Measurements from ENCODE around the gene HOXB3.

HOXB3 gene

DNA sequence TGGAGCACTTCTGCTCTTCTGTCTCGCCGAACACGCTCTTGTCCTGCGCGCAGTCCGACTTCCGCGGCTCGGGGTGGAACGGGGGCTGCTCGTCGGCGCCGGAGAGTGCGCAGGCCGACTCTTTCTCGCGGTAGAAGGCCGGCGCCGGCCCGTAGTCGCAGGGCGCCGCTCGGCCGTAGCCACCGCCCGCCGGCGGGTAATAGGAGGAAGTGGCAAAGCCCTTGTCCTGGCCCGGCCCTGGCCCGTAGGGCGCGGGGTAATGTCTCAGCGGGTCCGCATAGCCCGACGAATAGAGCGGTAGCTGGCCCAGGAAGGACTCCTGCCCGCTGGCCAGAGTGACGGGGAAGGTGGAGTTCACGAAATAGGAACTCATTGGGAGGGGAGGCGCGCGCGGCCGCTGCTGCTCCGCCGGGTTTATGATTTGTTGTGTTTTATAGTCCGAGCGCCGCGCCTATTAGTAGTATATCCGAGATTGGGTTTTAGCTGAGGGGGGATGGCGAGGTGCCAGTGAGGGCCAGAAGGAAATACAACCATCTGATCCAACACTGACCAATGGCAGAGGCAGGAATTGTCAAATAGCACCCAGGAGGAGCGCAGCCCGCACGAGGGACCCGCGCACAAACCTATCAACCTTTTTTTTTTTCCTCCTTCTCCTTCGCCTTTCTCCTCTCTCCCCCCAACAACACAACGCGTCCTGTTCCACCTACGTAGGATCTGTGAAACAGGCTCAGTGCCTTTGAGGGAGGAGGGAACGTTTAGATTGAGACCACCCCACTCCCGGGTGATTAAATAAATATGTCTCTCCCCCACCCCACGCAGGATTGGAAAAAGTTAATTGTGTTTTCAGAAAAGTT, 8.0 kb upstream of the HOXB3 start (continued):
- TF ChIP-seq, protein P1, sequence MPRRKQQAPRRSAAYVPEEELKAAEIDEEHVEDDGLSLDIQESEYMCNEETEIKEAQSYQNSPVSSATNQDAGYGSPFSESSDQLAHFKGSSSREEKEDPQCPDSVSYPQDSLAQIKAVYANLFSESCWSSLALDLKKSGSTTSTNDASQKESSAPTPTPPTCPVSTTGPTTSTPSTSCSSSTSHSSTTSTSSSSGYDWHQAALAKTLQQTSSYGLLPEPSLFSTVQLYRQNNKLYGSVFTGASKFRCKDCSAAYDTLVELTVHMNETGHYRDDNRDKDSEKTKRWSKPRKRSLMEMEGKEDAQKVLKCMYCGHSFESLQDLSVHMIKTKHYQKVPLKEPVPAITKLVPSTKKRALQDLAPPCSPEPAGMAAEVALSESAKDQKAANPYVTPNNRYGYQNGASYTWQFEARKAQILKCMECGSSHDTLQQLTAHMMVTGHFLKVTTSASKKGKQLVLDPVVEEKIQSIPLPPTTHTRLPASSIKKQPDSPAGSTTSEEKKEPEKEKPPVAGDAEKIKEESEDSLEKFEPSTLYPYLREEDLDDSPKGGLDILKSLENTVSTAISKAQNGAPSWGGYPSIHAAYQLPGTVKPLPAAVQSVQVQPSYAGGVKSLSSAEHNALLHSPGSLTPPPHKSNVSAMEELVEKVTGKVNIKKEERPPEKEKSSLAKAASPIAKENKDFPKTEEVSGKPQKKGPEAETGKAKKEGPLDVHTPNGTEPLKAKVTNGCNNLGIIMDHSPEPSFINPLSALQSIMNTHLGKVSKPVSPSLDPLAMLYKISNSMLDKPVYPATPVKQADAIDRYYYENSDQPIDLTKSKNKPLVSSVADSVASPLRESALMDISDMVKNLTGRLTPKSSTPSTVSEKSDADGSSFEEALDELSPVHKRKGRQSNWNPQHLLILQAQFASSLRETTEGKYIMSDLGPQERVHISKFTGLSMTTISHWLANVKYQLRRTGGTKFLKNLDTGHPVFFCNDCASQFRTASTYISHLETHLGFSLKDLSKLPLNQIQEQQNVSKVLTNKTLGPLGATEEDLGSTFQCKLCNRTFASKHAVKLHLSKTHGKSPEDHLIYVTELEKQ (tag by site-specific recombination; IDR thresholded peaks at IDR 0.05; ENCODE audit: borderline replicate concordance): peak; percentile 10; the same call in 1 of the 2 replicates
- TF ChIP-seq ZBTB8A (tag by site-specific recombination; IDR thresholded peaks at IDR 0.05): peak; percentile 83
- no peak for TF ChIP-seq BCL11A (tag by site-specific recombination; IDR thresholded peaks at IDR 0.05; ENCODE audit: low read depth)
- TF ChIP-seq SP2 (tag by site-specific recombination; IDR thresholded peaks at IDR 0.05): peak; percentile 58
- peak; percentile 86 for TF ChIP-seq ZNF610 (tag by site-specific recombination; IDR thresholded peaks at IDR 0.05; ENCODE audit: borderline replicate concordance)
- no peak for TF ChIP-seq ZNF394 (tag by site-specific recombination; IDR thresholded peaks at IDR 0.05; ENCODE audit: borderline replicate concordance)
- TF ChIP-seq, protein P2, sequence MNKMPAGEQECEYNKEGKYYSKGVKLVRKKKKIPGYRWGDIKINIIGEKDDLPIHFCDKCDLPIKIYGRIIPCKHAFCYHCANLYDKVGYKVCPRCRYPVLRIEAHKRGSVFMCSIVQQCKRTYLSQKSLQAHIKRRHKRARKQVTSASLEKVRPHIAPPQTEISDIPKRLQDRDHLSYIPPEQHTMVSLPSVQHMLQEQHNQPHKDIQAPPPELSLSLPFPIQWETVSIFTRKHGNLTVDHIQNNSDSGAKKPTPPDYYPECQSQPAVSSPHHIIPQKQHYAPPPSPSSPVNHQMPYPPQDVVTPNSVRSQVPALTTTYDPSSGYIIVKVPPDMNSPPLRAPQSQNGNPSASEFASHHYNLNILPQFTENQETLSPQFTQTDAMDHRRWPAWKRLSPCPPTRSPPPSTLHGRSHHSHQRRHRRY (tag by site-specific recombination; IDR thresholded peaks at IDR 0.05): 0 out of 2 replicates have a peak, but pooled peaks have one; percentile 9
- TF ChIP-seq ZXDB (tag by site-specific recombination; IDR thresholded peaks at IDR 0.05): peak; percentile 57; the same call in 1 of the 2 replicates
- no peak for TF ChIP-seq ZNF677 (tag by site-specific recombination; IDR thresholded peaks at IDR 0.05)
- TF ChIP-seq WT1 (tag by site-specific recombination; IDR thresholded peaks at IDR 0.05): peak; percentile 40; the same call in 1 of the 2 replicates
- no peak for TF ChIP-seq OVOL3 (tag by site-specific recombination; IDR thresholded peaks at IDR 0.05)
- TF ChIP-seq ZNF335 (tag by site-specific recombination; conservative IDR thresholded peaks at IDR 0.05): 0 out of 2 replicates have a peak, but pooled peaks have one; percentile 25
- TF ChIP-seq ZFHX2 (tag by site-specific recombination; conservative IDR thresholded peaks at IDR 0.05): peak; percentile 76
- peak; percentile 74 for TF ChIP-seq EGR2 (tag by site-specific recombination; IDR thresholded peaks at IDR 0.05; ENCODE audit: low read depth)
- no peak for TF ChIP-seq ZNF585B (tag by site-specific recombination; IDR thresholded peaks at IDR 0.05)
- no peak for TF ChIP-seq ZNF521 (tag by site-specific recombination; IDR thresholded peaks at IDR 0.05)
- TF ChIP-seq, protein P3, sequence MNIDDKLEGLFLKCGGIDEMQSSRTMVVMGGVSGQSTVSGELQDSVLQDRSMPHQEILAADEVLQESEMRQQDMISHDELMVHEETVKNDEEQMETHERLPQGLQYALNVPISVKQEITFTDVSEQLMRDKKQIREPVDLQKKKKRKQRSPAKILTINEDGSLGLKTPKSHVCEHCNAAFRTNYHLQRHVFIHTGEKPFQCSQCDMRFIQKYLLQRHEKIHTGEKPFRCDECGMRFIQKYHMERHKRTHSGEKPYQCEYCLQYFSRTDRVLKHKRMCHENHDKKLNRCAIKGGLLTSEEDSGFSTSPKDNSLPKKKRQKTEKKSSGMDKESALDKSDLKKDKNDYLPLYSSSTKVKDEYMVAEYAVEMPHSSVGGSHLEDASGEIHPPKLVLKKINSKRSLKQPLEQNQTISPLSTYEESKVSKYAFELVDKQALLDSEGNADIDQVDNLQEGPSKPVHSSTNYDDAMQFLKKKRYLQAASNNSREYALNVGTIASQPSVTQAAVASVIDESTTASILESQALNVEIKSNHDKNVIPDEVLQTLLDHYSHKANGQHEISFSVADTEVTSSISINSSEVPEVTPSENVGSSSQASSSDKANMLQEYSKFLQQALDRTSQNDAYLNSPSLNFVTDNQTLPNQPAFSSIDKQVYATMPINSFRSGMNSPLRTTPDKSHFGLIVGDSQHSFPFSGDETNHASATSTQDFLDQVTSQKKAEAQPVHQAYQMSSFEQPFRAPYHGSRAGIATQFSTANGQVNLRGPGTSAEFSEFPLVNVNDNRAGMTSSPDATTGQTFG (tag by site-specific recombination; IDR thresholded peaks at IDR 0.05; ENCODE audit: borderline replicate concordance): no peak
- peak; percentile 61 for TF ChIP-seq FEZF1 (tag by site-specific recombination; IDR thresholded peaks at IDR 0.05)
- no peak for TF ChIP-seq ZNF23 (tag by site-specific recombination; IDR thresholded peaks at IDR 0.05; ENCODE audit: borderline replicate concordance)
- TF ChIP-seq ZNF837 (tag by site-specific recombination; IDR thresholded peaks at IDR 0.05): 0 out of 2 replicates have a peak, but pooled peaks have one; percentile 10
- no peak for TF ChIP-seq ZIC2 (tag by site-specific recombination; IDR thresholded peaks at IDR 0.05)
- no peak for TF ChIP-seq ZFP41 (tag by site-specific recombination; IDR thresholded peaks at IDR 0.05; ENCODE audit: borderline replicate concordance)
- TF ChIP-seq, protein P4, sequence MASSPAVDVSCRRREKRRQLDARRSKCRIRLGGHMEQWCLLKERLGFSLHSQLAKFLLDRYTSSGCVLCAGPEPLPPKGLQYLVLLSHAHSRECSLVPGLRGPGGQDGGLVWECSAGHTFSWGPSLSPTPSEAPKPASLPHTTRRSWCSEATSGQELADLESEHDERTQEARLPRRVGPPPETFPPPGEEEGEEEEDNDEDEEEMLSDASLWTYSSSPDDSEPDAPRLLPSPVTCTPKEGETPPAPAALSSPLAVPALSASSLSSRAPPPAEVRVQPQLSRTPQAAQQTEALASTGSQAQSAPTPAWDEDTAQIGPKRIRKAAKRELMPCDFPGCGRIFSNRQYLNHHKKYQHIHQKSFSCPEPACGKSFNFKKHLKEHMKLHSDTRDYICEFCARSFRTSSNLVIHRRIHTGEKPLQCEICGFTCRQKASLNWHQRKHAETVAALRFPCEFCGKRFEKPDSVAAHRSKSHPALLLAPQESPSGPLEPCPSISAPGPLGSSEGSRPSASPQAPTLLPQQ (tag by site-specific recombination; IDR thresholded peaks at IDR 0.05): no peak
- peak; percentile 56; the same call in 1 of the 2 replicates for TF ChIP-seq ZBTB20 (tag by site-specific recombination; IDR thresholded peaks at IDR 0.05)
- peak; percentile 16; the same call in 1 of the 2 replicates for TF ChIP-seq GLIS1 (tag by site-specific recombination; IDR thresholded peaks at IDR 0.05)
- TF ChIP-seq, protein P5, sequence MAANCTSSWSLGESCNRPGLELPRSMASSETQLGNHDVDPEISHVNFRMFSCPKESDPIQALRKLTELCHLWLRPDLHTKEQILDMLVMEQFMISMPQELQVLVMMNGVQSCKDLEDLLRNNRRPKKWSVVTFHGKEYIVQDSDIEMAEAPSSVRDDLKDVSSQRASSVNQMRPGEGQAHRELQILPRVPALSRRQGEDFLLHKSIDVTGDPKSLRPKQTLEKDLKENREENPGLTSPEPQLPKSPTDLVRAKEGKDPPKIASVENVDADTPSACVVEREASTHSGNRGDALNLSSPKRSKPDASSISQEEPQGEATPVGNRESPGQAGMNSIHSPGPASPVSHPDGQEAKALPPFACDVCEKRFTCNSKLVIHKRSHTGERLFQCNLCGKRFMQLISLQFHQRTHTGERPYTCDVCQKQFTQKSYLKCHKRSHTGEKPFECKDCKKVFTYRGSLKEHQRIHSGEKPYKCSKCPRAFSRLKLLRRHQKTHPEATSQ (tag by site-specific recombination; IDR thresholded peaks at IDR 0.05): 0 out of 2 replicates have a peak, but pooled peaks have one; percentile 10
- no peak for TF ChIP-seq ZNF202 (tag by site-specific recombination; IDR thresholded peaks at IDR 0.05; ENCODE audit: borderline replicate concordance)

Measured in HEK293 (cell line).